ENCODE data around the gene ITGAX. TPM values are rescaled to one million over a fixed set of nuclear protein-coding genes. Genes with fewer than 3 reads are reported as not detected.
"Not testable (repeated sequence)": the region's sequence is repeated elsewhere in the genome, so short reads cannot be mapped to it uniquely, and the experiment has no call there.

ITGAX gene
- not detected in 2 replicates for total RNA-seq (ENCODE audit: low replicate concordance)
- long read RNA-seq: 0 reads

GRCh38 chr16:31354394-31355291, at the start of gene ITGAX:
Gene ITGAX, plus strand, starts transcription at chr16:31355176. Its CDS starts 79 bp downstream, at chr16:31355255.
- DNase-seq (ENCODE audit: extremely low spot score, unreplicated experiment): no peak
- no peak for TF ChIP-seq CTCF (conservative IDR thresholded peaks at IDR 0.05)
- Mint-ChIP-seq H3K36me3 (no peaks in the 10 kb centered on the region), H3K4me3 (no peak within 1 kb of the TSS), H3K9me3 (no peaks in the 10 kb centered on the region), H3K27me3 (peaks cover 24% of the 10 kb centered on the region), H3K4me1 (ENCODE audit: unreplicated experiment) (no peaks in the 10 kb centered on the region), H3K27ac (no peak within 1 kb of the TSS)

GRCh38 chr16:31305219-31305618, 49.8 kb upstream of the ITGAX start:
- no peak for TF ChIP-seq CTCF (conservative IDR thresholded peaks at IDR 0.05)
- H3K27ac Mint-ChIP-seq: no peak overlapping the region
- no peaks in the 10 kb centered on the region for H3K36me3 Mint-ChIP-seq
- no peaks in the 10 kb centered on the region for H3K9me3 Mint-ChIP-seq
- H3K4me3 Mint-ChIP-seq: no peak overlapping the region
- H3K27me3 Mint-ChIP-seq: peaks cover 35% of the 10 kb centered on the region
- no peak for DNase-seq (ENCODE audit: extremely low spot score, unreplicated experiment)
- no peaks in the 10 kb centered on the region for H3K4me1 Mint-ChIP-seq (ENCODE audit: unreplicated experiment)

GRCh38 chr16:31308381-31308780, 46.6 kb upstream of the ITGAX start:
- H3K27ac Mint-ChIP-seq; H3K9me3 Mint-ChIP-seq; H3K36me3 Mint-ChIP-seq; DNase-seq (ENCODE audit: extremely low spot score, unreplicated experiment); H3K4me1 Mint-ChIP-seq (ENCODE audit: unreplicated experiment); H3K4me3 Mint-ChIP-seq: not testable (repeated sequence)
- peaks cover 27% of the 10 kb centered on the region for H3K27me3 Mint-ChIP-seq

GRCh38 chr16:31322500-31322899, 32.5 kb upstream of the ITGAX start:
- TF ChIP-seq CTCF (conservative IDR thresholded peaks at IDR 0.05): no peak
- Mint-ChIP-seq H3K4me3 (no peak overlapping the region), H3K36me3 (no peaks in the 10 kb centered on the region), H3K27ac (no peak overlapping the region), H3K27me3 (peaks cover 12% of the 10 kb centered on the region), H3K4me1 (ENCODE audit: unreplicated experiment) (no peaks in the 10 kb centered on the region), H3K9me3 (peaks cover 18% of the 10 kb centered on the region)
- no peak for DNase-seq (ENCODE audit: extremely low spot score, unreplicated experiment)

GRCh38 chr16:31323959-31324629, 30.9 kb upstream of the ITGAX start:
- no peak for DNase-seq (ENCODE audit: extremely low spot score, unreplicated experiment)
- Mint-ChIP-seq H3K9me3 (peaks cover 18% of the 10 kb centered on the region), H3K4me3 (no peak overlapping the region), H3K4me1 (ENCODE audit: unreplicated experiment) (no peaks in the 10 kb centered on the region), H3K36me3 (no peaks in the 10 kb centered on the region), H3K27me3 (peaks cover 27% of the 10 kb centered on the region), H3K27ac (no peak overlapping the region)
- no peak for TF ChIP-seq CTCF (conservative IDR thresholded peaks at IDR 0.05)

- H3K27ac Mint-ChIP-seq: no peak overlapping the region
- DNase-seq (ENCODE audit: extremely low spot score, unreplicated experiment): no peak
- H3K4me3 Mint-ChIP-seq: no peak overlapping the region
- H3K27me3 Mint-ChIP-seq: peaks cover 38% of the 10 kb centered on the region
- H3K4me1 Mint-ChIP-seq (ENCODE audit: unreplicated experiment): no peaks in the 10 kb centered on the region
- peaks cover 18% of the 10 kb centered on the region for H3K9me3 Mint-ChIP-seq
- TF ChIP-seq CTCF (conservative IDR thresholded peaks at IDR 0.05): no peak
- no peaks in the 10 kb centered on the region for H3K36me3 Mint-ChIP-seq
Measured at GRCh38 chr16:31325171-31325570, 29.8 kb upstream of the ITGAX start.

Data from type B pancreatic cell (in vitro differentiated cells).